NCI-H2227 treated with DMSO at 0.1 percent for 48 hours (cell line): ENCODE results near the gene ASB2.

Experiments
- DNase-seq: peaks from one replicate; lab custom pipeline; 2025; lab: John Stamatoyannopoulos, UW

Gene ASB2

GRCh38 chr14:93950948-93951634, 25.3 kb downstream of the ASB2 start:
- no peak for DNase-seq

- no peak for DNase-seq
Observed at GRCh38 chr14:93949511-93950075, 26.8 kb downstream of the ASB2 start.

- DNase-seq = no peak
Observed at GRCh38 chr14:93947282-93947681, 29.1 kb downstream of the ASB2 start.

DNA sequence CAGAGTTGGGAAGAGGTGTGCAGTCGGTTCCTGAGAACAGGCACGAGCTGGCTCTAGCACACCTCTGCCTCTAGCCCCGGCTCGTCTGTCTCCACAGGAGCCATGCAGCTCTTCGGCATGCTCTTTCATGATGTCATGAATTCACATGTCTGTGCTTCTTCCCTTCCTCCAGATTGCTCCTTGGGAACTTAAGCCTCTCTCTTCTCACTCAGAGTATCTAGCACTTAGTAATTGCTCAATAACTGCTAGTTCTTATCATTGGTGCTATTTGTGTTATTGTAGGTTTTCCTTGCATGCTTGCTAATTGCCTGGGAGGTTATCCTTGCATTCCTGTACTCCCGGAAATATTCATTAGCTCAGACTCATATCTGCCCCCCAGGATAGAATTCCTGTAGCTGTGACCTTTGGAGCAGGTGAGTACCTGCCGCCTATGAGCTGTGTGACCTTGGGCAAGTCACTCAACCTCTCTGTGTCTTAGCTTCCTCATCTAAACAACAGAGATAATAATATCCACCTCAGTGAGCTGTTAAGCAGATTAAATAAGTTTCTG, 29.8 kb downstream of the ASB2 start:
- no peak for DNase-seq

- no peak for DNase-seq
Observed at GRCh38 chr14:93946104-93946503, 30.3 kb downstream of the ASB2 start.

GRCh38 chr14:93945070-93945399, 31.3 kb downstream of the ASB2 start:
- DNase-seq = no peak

DNA sequence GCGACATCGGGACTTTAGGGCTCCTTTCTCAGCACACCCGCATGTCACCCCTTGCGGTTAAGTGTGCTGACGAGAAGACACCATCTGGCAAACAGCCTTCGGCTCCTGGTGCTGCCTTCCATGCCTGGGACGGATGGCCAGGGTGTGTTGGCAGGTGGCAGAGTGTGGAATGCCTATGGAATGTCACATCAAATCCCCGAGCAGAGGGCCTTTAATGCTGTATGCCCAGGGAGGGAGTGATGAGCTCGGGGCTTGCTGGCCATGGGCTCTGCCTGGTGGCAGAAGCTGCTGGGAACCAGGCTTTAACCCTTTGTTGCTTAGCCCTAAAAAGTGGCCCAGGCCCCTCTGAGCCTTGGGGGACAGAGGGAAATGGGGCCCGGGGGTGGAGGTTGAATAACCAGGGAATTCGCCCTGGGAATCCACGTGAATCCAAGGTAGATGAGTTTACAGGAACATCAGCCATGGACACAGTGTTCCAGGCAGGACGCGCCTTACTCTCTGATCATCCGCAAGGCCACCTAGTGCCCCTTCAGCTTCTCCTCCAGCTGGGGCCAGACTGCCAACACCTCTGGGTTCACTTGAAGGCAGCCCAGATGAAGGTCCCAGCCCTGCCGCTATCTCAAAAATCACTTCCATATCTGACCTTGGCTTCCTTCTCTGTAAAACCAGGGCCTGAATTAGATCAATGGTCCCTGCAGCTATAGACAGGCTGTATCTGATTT, 31.9 kb downstream of the ASB2 start:
- DNase-seq = no peak

DNA sequence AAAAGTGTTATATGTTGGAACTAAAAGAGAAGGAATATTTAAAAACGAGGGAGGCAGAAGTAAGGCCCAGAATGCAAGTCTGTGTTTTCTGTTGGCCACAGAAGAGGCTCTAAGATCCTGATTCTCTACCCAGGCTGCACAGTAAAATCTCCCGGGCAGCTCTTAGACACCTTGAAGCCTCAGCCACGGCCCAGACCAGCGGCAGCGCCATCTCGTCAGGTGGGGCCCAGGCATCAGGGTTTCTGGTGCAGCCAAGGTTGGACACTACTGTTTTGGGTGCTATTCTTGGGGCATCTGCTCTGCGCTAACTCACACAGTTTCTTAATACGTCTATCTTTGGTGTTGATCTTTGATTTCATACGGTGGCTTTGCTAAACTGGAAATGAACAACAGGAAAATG, 32.4 kb downstream of the ASB2 start:
- no peak for DNase-seq

DNA sequence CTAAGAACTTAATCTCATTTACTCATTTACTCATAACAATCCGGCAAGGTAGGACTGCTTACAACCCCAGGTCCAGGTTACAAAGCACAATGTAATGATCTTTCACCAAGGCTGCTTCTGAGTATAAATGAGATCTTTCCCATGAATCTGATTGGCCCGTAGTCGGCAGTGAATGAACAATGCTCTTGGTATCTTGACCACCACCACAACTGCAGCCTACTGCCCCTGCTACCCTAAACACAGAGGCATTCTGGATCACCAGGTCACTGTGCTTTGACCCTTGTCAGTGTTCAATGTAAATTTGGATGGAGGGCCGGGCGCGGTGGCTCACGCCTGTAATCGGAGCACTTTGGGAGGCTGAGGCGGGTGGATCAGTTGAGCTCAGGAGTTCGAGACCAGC, 33.3 kb downstream of the ASB2 start:
- no peak for DNase-seq

DNA sequence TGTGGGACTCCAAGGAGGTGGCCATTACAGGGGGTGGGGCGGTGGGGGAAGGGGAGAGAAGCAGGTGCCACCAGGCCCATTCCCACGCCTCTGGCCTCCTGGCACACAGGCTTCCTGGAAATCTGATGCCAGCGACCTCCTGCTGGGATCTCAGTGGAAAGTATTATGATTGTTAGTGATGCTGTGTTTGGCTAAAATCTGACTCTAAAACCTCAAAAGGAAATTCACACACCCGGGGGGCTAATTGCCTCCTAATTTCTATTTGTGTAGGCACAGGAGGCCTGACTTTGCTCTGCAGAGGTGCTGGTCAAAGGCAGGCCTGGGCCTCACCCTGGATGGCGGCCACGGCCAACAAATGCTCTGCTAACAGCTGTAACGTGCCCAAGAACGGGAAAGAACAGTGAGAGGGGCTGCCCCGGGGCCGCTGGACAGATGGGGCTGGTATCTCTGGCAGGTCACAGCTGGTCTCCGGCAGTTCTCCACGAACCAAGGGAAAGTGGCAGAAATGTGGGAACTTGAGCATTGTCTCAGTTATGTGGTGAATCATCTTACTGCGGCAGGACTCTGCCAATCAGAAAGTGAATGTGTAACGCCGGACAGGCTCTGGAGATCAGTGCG, 35.0 kb downstream of the ASB2 start:
- DNase-seq = peak; percentile 5

DNA sequence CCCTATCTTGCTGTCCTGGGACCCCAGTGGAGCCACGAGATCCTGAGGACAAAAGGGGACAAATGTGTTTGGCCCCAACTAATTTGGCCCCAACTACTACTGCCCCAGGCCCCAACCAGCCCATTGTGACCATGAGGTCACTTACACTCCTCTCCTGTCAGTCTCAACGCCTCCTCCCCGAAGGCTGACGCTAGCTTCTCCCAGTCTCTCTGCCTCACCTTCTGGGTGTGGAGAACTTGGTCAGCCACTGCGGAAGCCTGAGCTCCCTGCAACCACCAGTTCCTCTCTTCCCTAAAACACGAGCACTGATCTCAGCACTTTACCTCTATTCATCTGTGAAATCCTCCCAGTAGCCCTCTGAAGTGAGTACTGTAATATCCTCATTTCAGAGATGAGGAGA, 35.9 kb downstream of the ASB2 start:
- DNase-seq = no peak

- no peak for DNase-seq
Observed at GRCh38 chr14:93939304-93940229, 36.8 kb downstream of the ASB2 start.

DNA sequence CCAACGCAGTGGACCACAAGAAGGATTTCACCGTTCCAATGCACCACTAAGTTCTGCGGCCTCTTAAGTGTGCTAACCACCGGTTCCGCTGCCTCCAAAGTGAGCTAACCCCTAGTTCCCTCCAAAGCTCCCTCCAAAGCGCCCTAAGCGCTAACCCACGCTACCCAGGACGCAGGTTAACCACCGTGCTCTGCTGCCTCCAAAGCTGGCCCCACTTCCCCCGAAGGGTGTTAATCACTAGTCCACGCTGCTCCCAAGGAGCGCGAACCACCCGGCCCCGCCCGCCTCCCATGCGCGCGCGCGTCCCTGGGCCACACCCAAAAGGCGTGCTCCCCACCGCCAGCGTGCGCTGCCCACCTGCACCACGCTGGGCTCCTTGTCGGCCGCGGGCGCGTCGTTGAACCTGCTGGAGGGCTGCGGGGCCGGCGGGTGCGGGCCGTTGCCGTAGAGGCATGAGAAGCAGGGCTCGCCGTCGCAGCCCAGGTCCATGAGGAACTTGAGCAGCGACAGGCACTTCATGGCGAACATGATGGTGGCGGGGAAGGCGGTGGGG, 37.5 kb downstream of the ASB2 start:
- no peak for DNase-seq

- DNase-seq = no peak
Observed at GRCh38 chr14:93937519-93937918, 38.9 kb downstream of the ASB2 start.

DNA sequence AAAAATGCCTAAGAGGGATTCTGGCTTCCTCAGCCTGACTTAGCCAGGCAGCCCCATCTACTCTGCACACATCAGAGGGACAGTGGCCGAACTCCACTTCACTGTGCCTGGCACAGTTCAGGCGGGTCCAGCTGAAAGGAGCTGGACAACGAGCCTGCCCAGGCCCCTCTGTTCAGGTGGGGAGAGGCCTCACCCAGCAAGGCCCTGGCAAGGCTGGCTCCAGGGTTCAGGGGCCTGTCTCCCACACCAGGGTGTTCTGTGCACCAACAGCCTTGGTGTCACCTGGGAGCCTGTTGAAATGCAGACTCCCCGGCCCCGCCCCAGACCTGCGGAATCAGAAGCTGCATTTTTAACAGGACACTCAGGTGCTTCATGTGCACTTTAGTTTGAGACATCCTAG, 39.4 kb downstream of the ASB2 start:
- DNase-seq = no peak

GRCh38 chr14:93936245-93936644, 40.1 kb downstream of the ASB2 start:
- peak; percentile 4 for DNase-seq

- DNase-seq = no peak
Observed at GRCh38 chr14:93935213-93935612, 41.2 kb downstream of the ASB2 start.

- DNase-seq = no peak
Observed at GRCh38 chr14:93932642-93933041, 43.7 kb downstream of the ASB2 start.

- no peak for DNase-seq
Observed at GRCh38 chr14:93930989-93931307, 45.4 kb downstream of the ASB2 start.

- no peak for DNase-seq
Observed at GRCh38 chr14:93930296-93930988, 45.9 kb downstream of the ASB2 start.

- DNase-seq = no peak
Observed at GRCh38 chr14:93929657-93930056, 46.7 kb downstream of the ASB2 start.
